Glutamatergic neuron (in vitro differentiated cells): ENCODE measurements around the gene RSAD2. TPM values are rescaled to one million over a fixed set of nuclear protein-coding genes. Genes with fewer than 3 reads are reported as not detected.

ENCODE experiments used
- DNase-seq: peaks from one replicate; pipeline ENCODE4 v3.0.0; 2022
- H3K27ac Mint-ChIP-seq: one replicate; pipeline ENCODE4 v1.8.0; 2020; ENCODE audit warnings: mild to moderate bottlenecking, mixed read lengths, inconsistent platforms; ENCODE audit not compliant: unreplicated experiment
- H3K27me3 Mint-ChIP-seq: one replicate; pipeline ENCODE4 v1.8.0; 2020; ENCODE audit warnings: mild to moderate bottlenecking, moderate library complexity, mixed read lengths, inconsistent platforms; ENCODE audit not compliant: unreplicated experiment
- H3K36me3 Mint-ChIP-seq: one replicate; pipeline ENCODE4 v1.8.0; 2020; ENCODE audit warnings: mild to moderate bottlenecking, mixed read lengths, inconsistent platforms; ENCODE audit not compliant: unreplicated experiment
- H3K4me1 Mint-ChIP-seq: one replicate; pipeline ENCODE4 v1.8.0; 2020; ENCODE audit warnings: mild to moderate bottlenecking, low read depth, mixed read lengths, inconsistent platforms; ENCODE audit not compliant: unreplicated experiment
- H3K4me3 Mint-ChIP-seq: one replicate; pipeline ENCODE4 v1.8.0; 2020; ENCODE audit warnings: mild to moderate bottlenecking, mixed read lengths, inconsistent platforms; ENCODE audit not compliant: unreplicated experiment
- H3K9me3 Mint-ChIP-seq: one replicate; pipeline ENCODE4 v1.8.0; 2020; ENCODE audit warnings: mild to moderate bottlenecking, moderate library complexity, mixed read lengths, inconsistent platforms; ENCODE audit not compliant: unreplicated experiment
- CTCF ChIP-seq: fragments of 200-600 bp; sonication (generic); IDR thresholded peaks from one replicate; pipeline ENCODE4 v1.5.0; 2021; ENCODE audit not compliant: partially characterized antibody, unreplicated experiment
- total RNA-seq: library from RNA; stranded (reverse); fragmentation: NEBNext Ultra II Directional; extraction: Animal tissue kit (Norgen Biotek cat#: 25700); gene quantifications from one replicate; pipeline ENCODE4 v1.2.1, GENCODE V29; 2021; ENCODE audit not compliant: unreplicated experiment

Gene RSAD2
- total RNA-seq, 1 donor from 2014 or later = not detected

- no peak for TF ChIP-seq CTCF
- Mint-ChIP-seq H3K27ac (no peak overlapping the region), H3K4me1 (no peaks in the 10 kb centered on the region), H3K27me3 (no peaks in the 10 kb centered on the region), H3K9me3 (no peaks in the 10 kb centered on the region), H3K4me3 (no peak overlapping the region), H3K36me3 (peaks cover 12% of the 10 kb centered on the region)
- DNase-seq = no peak
Measured at GRCh38 chr2:6908291-6908690, 30.7 kb downstream of the RSAD2 start.

DNA sequence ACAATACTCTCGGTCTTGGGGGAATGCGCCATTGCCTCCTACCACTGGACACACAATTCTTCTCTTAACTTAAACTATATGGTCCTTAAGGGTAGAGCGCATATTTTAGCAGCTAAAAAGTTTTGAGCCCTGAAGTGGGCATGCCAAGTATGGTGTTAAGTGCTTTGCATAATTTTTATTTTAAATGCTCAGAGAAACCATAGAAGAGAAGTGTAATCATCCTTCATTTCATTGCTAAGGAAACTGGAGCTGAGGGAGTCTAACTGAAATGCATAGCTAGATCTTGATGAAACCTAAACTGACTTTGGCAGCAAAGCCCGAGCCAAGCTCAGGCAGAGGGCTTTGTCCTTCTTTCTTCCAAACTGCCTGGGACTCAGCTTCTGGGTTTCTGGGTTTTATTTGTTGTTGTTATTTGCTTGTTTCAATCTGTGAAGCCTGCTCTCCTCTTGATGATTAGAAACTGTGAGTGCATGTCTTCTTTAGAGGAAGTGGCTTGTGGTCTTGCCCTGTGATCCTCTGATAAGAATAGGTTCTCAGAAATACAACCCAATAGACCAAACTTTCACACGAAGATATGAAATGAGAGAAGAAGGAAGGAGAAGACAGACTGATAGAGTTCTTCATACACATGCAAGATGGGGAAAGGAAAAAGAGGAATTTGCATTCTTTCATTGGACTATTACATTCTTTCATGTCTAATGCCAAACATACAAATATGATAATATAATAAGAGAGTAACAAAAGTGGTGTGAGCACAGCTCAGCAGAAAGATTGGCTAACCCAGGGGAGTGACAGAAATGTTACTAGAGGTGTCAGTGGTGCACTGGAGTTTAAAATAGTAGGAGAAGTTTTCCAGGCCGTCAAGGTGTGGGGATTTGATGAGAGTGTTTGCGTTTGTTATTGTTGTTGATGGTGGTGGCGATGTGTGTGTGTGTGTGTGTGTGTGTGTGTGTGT is 32.1 kb downstream of the RSAD2 start:
- Mint-ChIP-seq H3K27ac (no peak overlapping the region), H3K36me3 (peaks cover 15% of the 10 kb centered on the region), H3K27me3 (no peaks in the 10 kb centered on the region), H3K9me3 (no peaks in the 10 kb centered on the region), H3K4me1 (no peaks in the 10 kb centered on the region), H3K4me3 (no peak overlapping the region)
- TF ChIP-seq CTCF = no peak
- no peak for DNase-seq

DNA sequence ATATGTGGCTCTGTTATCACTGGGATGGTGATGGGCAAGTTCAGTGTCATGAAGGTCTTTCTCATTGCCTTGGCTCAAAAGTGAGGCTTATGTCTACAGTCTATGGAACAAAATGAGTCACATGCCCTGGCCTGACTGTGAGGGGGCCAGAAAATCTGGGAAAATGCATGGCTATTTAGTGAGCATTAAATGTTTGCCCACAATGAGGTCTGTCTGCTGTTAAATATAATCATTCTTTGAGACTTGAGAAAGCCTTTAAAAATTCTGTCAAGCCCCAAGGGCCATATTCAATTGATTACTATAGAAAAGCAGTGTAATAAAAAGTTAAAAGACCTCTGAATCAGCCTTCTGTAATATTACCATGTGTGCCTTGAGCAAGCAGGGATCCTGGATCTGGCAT is 34.1 kb downstream of the RSAD2 start:
- no peaks in the 10 kb centered on the region for H3K27me3 Mint-ChIP-seq
- H3K4me3 Mint-ChIP-seq = no peak overlapping the region
- H3K36me3 Mint-ChIP-seq = peaks cover 15% of the 10 kb centered on the region
- no peak for DNase-seq
- H3K4me1 Mint-ChIP-seq = no peaks in the 10 kb centered on the region
- TF ChIP-seq CTCF = no peak
- H3K27ac Mint-ChIP-seq = no peak overlapping the region
- H3K9me3 Mint-ChIP-seq = peaks cover 2% of the 10 kb centered on the region

DNA sequence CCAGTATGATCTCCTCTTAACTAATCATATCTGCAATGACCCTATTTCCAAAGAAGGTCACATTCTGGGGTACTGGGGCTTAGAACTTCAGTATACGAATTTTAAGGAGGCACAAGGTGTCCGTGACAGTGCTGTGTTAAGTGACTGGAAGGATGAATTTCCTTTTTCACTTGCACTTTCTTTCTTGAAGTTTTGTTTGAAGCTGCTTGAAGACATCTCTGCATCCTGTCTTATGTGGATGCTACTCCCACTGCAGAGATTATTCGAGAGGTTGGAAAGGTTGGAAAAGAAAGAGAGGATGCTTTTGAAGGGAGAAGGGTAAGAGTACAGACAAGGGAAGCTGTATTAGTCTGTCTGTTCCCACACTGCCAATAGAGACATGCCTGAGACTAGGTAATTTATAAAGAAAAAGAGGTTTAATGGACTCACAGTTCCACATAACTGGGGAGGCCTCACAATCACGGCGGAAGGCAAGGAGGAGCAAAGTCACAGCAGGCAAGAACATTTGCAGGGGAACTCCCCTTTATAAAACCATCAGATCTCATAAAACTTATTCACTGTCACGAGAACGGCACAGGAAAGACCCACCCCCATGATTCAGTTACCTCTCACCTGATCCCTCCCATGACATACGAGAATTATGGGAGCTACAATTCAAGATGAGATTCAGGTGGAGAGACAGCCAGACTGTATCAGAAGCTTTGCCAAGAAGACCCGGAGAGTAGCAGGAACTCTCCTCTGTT is 36.0 kb downstream of the RSAD2 start:
- no peak overlapping the region for H3K27ac Mint-ChIP-seq
- H3K9me3 Mint-ChIP-seq = peaks cover 2% of the 10 kb centered on the region
- TF ChIP-seq CTCF = no peak
- H3K27me3 Mint-ChIP-seq = no peaks in the 10 kb centered on the region
- H3K36me3 Mint-ChIP-seq = peaks cover 15% of the 10 kb centered on the region
- peaks cover under 1% of the 10 kb centered on the region for H3K4me1 Mint-ChIP-seq
- DNase-seq = no peak
- no peak overlapping the region for H3K4me3 Mint-ChIP-seq
